GM06990 (cell line): ENCODE results near the gene C16orf54.
"Not testable (repeated sequence)": the region's sequence is repeated elsewhere in the genome, so short reads cannot be mapped to it uniquely, and the experiment has no call there.

Experiments
- DNase-seq: peaks from one replicate; pipeline ENCODE4 v3.0.0-alpha.2; 2011; ENCODE audit not compliant: insufficient read length; ENCODE audit errors: extremely low read depth
- H3K27me3 ChIP-seq: replicated peaks from 2 replicates; pipeline ENCODE4 v1.6.0; 2011; ENCODE audit warnings: low read length; ENCODE audit not compliant: control insufficient read depth, insufficient read depth
- H3K36me3 ChIP-seq: 2 replicates; pipeline ENCODE4 v1.5.1; 2011; ENCODE audit warnings: low read length; ENCODE audit not compliant: control insufficient read depth, insufficient read depth
- H3K4me3 ChIP-seq: replicated peaks from 2 replicates; pipeline ENCODE4 v1.5.1; 2011; ENCODE audit warnings: low read depth, mild to moderate bottlenecking, control low read depth, low read length
- TF ChIP-seq, protein P1 (sequence below): IDR thresholded peaks from 2 replicates; pipeline ENCODE4 v1.5.1; 2011; ENCODE audit warnings: low read length, control low read depth, mild to moderate bottlenecking, inconsistent platforms; ENCODE audit not compliant: insufficient read depth, poor library complexity, severe bottlenecking

C16orf54 gene

DNA sequence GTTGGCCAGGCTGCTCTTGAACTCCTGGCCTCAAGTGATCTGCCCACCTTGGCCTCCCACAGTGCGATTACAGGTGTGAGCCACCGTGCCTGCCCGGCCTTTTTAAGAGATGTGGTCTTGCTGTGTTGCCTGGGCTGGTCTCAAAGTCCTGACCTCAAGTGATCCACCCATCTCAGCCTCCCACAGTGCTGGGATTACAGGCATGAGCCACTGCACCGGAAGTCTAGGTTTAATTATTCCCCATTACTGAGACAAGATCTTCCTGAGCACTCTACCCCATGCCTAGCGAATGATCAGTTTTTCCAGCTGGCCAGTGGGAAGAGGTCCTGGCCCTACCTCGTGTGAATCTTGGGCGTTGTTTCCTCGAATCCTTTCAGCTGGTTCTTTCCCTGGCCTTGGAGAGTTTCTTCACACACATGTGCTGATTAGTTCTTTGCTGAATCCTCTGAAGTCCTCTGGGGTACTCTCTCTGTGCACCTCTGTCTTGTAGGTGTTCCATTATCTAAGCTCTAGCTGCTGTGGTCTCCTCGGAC is 18.9 kb downstream of the C16orf54 start:
- DNase-seq, result no peak
- Histone ChIP-seq H3K27me3 (no peaks in the 10 kb centered on the region), H3K36me3 (no peaks in the 10 kb centered on the region), H3K4me3 (no peak overlapping the region)
- TF ChIP-seq, protein P1, sequence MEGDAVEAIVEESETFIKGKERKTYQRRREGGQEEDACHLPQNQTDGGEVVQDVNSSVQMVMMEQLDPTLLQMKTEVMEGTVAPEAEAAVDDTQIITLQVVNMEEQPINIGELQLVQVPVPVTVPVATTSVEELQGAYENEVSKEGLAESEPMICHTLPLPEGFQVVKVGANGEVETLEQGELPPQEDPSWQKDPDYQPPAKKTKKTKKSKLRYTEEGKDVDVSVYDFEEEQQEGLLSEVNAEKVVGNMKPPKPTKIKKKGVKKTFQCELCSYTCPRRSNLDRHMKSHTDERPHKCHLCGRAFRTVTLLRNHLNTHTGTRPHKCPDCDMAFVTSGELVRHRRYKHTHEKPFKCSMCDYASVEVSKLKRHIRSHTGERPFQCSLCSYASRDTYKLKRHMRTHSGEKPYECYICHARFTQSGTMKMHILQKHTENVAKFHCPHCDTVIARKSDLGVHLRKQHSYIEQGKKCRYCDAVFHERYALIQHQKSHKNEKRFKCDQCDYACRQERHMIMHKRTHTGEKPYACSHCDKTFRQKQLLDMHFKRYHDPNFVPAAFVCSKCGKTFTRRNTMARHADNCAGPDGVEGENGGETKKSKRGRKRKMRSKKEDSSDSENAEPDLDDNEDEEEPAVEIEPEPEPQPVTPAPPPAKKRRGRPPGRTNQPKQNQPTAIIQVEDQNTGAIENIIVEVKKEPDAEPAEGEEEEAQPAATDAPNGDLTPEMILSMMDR, result no peak

DNA sequence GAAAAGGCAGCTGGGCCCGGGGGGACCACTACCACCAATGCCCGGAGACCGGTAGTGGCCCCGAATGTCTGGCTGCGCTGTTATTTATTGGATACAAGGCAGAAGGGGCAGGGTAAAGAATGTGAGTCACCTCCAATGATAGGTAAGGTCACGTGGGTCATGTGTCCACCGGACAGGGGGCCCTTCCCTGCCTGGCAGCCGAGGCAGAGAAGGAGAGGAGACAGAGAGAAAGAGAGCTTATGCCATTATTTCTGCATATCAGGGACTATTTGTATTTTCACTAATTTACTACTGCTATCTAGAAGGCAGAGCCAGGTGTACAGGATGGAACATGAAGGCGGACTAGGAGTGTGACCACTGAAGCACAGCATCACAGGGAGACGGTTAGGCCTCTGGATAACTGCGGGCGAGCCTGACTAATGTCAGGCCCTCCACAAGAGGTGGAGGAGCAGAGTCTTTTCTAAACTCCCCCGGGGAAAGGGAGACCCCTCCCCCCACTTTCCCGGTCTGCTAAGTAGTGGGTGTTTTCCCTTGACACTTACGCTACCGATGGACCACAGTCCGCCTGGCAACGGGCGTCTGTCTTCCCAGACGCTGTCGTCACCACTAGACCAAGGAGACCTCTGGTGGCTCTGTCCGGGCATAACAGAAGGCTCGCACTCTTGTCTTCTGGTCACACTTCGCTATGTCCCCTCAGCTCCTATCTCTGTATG is 24.5 kb downstream of the C16orf54 start:
- not testable (repeated sequence) for H3K4me3 ChIP-seq

DNA sequence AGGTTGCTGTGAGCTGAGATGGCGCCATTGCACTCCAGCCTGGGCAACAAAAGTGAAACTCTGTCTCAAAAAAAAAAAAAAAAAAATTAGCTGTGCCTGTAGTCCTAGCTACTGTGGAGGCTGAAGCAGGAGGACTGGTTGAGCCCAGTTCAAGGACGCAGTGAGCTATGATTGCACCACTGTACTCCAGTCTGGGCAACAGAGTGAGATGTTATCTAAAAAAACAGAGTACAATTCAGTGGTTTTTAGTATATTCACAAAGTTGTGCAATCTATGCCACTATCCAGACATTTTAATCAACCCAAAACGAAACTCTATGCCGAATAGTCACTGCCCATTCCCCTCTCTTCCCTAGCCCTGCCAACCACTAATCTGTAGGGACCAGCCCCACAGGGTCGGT is 25.1 kb downstream of the C16orf54 start:
- H3K4me3 ChIP-seq, result no peak overlapping the region
- no peak for DNase-seq

More for the DNA sequence above, 24.5 kb downstream of the C16orf54 start:
- H3K36me3 ChIP-seq, H3K27me3 ChIP-seq, DNase-seq: not testable (repeated sequence)
- TF ChIP-seq, protein P1, result peak; percentile 61

DNA sequence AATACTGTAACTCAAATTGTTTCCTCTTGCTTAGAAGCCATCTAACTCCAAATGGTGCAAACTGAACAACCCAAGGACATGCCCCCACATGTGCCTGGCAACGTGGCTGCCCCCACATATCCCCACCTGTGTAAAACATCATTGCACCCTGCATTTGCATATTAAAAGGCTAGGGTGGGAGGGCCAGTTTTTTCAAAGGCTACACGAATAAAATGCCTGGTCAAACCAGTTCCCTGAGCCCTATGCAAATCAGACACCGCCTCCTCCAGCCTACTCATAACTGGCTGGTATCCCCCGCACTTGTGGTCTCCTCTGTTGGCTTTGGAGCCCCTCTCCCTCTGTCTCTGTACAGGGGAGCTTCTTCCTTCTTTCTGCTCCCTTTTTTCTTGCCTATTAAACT is 26.7 kb downstream of the C16orf54 start:
- no peaks in the 10 kb centered on the region for H3K36me3 ChIP-seq
- no peak overlapping the region for H3K4me3 ChIP-seq
- DNase-seq, result no peak
- H3K27me3 ChIP-seq, result no peaks in the 10 kb centered on the region
- TF ChIP-seq, protein P1, result no peak

More for the DNA sequence above, 25.1 kb downstream of the C16orf54 start:
- H3K36me3 ChIP-seq, result no peaks in the 10 kb centered on the region
- H3K27me3 ChIP-seq, result no peaks in the 10 kb centered on the region
- TF ChIP-seq, protein P1, result no peak

DNA sequence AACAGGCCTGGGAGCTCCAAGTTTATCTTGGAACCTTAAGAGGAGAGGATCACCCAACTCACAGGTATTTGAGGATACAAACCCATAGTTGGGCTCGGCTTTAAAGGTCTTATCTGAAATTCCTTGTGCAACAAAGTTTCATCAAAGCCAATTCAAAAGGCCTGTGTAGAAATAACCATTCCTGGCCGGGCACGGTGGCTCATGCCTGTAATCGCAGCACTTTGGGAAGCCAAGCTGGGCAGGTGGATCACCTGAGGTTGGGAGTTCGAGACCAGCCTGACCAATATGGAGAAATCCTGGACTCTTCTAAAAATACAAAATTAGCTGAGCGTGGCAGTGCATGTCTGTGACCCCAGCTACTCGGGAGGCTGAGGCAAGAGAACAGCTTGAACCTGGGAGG is 28.7 kb downstream of the C16orf54 start:
- Histone ChIP-seq H3K27me3 (no peaks in the 10 kb centered on the region), H3K36me3 (no peaks in the 10 kb centered on the region), H3K4me3 (no peak overlapping the region)
- no peak for DNase-seq
- TF ChIP-seq, protein P1, result no peak

DNA sequence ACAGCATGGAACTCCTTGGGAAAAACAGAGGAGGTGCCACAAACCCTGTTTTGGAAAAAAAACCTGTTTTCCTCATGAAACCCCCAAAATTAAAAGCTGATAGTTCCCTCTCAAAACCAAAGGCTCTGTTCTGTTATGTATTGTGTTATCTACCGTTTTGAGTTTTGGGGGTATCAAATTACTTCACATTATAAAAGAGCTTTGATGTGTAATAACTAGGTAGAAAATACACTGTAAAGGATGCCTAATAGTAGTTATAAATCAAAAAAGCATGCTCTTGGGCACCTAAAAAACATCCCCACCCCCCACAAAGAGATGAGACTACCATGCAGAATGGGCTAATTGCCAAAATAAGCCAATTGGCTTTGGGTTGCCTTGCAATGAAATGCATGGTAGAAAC is 30.8 kb downstream of the C16orf54 start:
- TF ChIP-seq, protein P1, result no peak
- no peak for DNase-seq
- Histone ChIP-seq H3K4me3 (no peak overlapping the region), H3K36me3 (no peaks in the 10 kb centered on the region), H3K27me3 (no peaks in the 10 kb centered on the region)
